Lung microvascular endothelial cell (primary cell): ENCODE results near the gene FUBP3. TPM values are rescaled to one million over a fixed set of nuclear protein-coding genes. Genes with fewer than 3 reads are reported as not detected.

Experiments
- DNase-seq, 2 donors: peaks; one replicate each; pipeline versions ENCODE4 v3.0.0 to v3.0.0-alpha.2; 2010; ENCODE audit warnings: low read depth in 2 of 2
- total RNA-seq: library from RNA; depleted of rRNA; stranded (reverse); fragments of >200 nt; gene quantifications from 2 replicates; pipeline ENCODE4 v1.2.1, GENCODE V29; 2014

FUBP3 gene
- total RNA-seq, 1 donor from 2014 or later = 27.8 TPM

DNA sequence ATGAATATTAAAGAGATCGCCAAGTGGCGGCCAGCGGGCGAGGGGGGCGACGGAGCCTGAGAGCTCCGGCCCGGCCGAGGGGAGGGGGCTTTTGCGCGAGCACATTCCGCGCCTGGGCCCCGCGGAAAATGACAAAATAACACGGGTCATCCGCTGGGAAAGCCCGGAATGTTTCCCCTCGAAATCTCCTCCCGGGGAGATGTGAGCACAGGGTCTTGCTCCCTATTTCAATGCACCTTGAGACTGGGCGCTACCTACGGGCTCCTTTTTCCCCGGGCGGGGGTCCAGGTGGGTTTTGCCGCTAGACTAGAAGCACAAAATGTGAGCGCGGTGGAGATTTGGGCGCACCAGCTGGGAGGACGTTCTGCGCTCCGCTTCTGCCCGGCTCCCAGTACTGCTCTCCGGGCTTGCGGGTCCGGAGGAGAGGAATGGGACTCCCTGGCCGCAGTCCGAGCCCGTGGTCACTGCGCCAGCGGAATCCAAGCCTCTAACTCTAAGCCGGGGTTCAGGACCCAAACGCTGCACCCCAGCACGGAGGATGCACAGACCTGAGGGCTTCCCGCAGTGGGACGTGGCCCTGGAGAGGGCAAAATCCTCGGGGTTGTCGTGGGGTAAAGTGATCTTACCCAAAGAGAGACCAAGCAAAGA is 82.2 kb downstream of the FUBP3 start:
- no peak for DNase-seq

DNA sequence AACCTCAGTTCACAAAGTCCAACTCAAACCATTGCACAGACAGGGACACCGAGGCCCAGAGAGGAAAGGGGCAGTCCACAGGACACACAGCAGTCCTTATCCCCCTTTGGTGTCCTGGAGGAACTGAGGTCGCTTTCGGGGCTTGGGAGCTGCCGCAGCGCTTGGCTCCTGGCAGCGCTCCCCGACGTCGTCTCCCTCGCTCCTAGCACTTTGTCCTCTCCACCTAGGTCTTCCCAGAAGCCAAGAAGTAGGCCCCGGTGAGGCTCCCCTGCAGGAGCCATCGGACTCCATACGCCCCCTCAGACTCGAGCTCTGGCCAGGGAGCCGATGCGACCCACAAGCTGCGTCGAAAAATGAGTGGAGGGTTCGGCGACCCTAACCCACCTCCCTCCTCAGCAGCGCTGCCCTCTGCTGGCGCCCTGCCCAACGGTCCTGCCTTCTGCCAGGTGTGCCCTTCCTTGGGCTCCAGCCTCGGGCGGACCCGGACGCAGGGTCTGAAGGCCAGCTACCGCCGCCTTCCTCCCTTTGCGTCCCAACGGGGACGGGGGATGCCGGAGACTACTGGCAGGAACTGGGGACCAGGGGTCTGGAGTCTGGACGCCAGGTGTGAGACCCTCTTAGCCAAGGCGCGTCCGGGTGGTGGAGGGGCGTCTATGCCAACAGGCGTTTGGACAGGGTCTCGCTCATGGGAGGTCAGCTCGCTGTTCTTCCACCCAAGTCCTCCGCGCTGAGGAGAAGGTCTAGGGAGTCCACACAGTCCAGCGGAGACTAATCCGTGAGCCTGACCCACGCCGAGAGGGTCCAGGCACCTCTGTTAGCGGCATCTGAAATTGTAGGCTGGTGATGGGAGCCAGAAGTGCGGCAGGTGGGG is 83.0 kb downstream of the FUBP3 start:
- DNase-seq = no peak

DNA sequence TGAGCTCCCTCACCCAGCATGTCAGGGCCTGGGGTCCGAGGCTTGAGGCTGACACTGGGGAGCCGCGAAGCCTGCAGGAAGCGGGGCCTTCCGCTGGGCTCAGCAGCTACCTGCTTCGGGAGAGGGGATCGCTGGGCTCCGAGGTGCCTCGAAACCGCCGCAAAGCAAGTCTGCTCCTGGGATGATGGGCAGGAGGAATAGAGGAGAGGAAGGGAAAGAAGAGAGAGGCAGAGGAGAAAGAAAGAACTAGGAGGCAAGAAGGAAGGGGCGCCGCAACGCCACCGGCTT is 83.5 kb downstream of the FUBP3 start:
- no peak for DNase-seq

- peak in 1 of 2 donors; percentile 20 for DNase-seq
These were observed 84.0 kb downstream of the FUBP3 start for GRCh38 chr9:130663258-130663976.

GRCh38 chr9:130663977-130664250 is 84.5 kb downstream of the FUBP3 start:
- no peak for DNase-seq

GRCh38 chr9:130664251-130665028 is 85.1 kb downstream of the FUBP3 start, which contains the start of gene PRDM12:
TSS of gene PRDM12 (plus strand) at chr9:130664594. CDS start at chr9:130664654, 60 bp downstream.
- no peak for DNase-seq

- no peak for DNase-seq
These were observed 85.7 kb downstream of the FUBP3 start for GRCh38 chr9:130665029-130665430.

DNA sequence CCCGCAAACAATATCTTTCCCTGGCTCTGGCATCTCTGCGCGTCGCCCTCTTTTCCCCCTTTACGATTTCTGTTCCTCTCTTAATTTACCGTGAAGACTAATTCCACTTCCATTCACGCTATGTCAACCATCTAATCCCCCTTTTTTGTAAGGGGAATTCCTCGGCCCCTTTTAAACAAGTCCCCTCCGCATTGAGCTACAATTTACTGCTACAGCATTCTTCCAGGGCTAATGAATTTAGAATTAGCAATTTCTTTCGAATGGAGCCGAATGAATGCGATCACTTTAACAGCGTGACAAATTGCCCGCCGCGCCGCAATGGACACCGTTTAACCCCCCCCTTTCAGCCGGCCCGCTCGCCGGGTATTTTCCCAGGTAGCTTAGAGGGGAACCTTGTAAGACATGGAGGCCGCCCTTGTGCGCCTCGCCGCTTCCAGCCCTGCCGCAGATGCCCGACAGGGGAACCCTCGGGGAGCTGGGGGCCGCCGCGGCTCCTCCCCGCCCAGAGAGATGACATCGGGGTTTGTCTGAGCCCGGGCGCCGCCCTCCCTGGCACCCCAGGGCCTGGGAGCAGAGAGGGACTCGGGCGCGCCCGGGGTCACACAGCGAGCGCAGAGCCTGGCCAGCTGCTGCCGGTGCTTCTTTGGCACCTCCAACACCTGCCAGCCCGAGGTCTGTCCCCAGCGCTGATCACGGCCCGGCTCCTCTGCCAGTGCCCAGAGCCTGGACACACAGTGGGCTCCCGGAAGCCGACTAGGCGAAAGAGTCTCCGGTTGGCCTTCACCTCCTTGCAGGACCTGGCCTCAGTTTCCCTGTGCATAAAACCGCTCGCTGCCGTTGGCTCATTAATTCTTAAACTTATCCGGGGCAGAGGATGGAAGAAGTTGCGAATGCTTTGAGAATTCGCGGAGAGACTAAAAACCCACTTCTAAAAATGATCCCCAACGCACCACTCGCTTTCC is 86.3 kb downstream of the FUBP3 start:
- DNase-seq = no peak

GRCh38 chr9:130666393-130667119 is 87.2 kb downstream of the FUBP3 start:
- DNase-seq = no peak

DNA sequence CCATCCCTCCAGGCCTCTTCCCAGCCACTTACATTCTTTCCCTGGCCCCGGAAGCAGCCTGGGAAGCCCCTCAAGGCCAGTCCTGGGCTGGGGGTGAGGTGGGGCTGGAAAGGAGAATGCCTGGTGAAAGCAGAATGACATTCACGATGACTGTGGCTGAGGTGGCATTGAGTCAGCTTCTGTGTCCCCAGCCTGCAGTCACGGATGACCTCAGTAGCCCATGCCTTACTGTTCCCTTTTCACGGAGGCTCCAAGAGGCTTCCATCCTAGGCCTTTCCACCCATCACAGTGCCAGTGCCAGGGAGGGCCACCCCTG is 87.7 kb downstream of the FUBP3 start:
- DNase-seq = no peak

GRCh38 chr9:130668196-130668595 is 88.8 kb downstream of the FUBP3 start:
- no peak for DNase-seq

GRCh38 chr9:130668659-130669058 is 89.3 kb downstream of the FUBP3 start:
- DNase-seq = no peak

- DNase-seq = no peak
These were observed 90.6 kb downstream of the FUBP3 start for GRCh38 chr9:130669965-130670364.

- DNase-seq = no peak
These were observed 91.3 kb downstream of the FUBP3 start for GRCh38 chr9:130670644-130671043.

DNA sequence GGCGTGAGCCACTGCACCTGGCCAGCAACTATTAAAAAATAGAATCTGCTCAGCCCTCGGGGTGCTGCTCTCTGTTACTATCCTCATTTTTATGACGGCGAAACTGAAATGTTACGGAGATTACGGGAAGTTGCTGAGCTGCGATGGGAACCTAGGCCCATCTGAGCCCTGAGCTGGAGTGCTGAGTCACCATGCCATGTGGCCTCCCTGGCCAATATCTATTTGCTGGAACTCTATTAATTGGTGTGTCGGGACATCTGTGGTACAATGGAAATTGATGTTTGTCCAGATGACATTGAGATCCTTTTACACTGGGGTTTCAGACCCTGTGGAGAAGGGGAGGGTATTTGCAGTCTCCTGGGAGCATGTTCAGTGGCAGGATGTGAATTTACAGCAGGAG is 93.1 kb downstream of the FUBP3 start:
- no peak for DNase-seq

DNA sequence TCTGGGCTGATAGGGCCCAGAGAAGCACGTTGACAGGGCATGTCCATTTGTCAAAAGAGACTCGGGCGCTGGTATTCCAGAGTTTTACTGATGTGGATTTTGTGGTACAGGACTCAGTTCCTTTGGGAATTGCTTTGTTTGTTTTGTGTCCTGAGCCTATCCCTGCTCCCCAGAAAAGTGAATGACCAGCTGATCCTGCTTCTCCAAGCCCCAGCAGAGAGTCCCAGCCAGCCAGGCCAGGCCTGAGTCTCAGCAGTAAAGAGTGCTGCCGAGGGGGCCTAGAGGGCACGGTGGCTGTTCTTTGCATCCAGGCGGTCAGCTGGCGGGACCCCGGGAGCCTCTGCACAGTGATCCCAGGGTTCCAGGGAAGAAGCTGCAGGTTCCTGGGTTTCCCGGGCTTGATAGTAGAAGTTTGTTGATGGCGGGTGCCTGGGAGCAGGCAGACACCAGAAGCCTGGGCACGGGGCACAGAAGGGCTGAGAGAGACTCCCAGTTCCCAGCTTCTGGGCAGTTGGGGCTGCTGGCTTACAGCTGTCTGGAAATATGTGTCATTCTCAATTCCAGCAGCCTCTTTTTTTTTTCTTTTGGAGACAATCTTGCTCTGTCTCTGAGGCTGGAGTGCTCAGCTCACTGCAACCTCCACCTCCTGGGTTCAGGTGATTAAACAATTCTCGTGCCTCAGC is 93.7 kb downstream of the FUBP3 start:
- DNase-seq = no peak

DNA sequence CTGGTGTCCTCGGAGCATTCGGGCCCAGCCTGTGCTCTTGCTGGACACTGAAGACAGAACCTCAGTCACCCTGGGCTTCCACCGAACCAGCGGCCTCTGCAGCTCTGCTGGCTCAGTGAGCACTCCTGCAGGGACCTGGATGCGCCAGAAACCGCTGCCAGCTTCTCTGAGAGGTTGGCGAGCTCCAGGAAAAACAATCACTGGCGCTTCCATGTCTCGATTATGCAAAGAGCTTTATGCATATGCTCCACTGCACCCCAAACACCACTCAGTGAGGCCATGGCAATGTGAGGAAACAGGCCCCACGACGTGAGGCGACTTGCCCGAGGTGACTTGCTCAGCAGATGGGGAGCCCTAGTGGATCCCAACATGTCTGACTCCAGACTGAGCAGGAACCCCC is 96.0 kb downstream of the FUBP3 start:
- DNase-seq = no peak

- DNase-seq = no peak
These were observed 97.9 kb downstream of the FUBP3 start for GRCh38 chr9:130677252-130677651.
